DMS53 (cell line): ENCODE data around the gene RBM6.
"Not testable (repeated sequence)": the region's sequence is repeated elsewhere in the genome, so short reads cannot be mapped to it uniquely, and the experiment has no call there.

Experiments used
- DNase-seq: peaks from one replicate; lab custom pipeline; 2025; lab: John Stamatoyannopoulos, UW

The RBM6 gene

GRCh38 chr3:49939858-49940666 lies at the start of gene RBM6:
Gene RBM6, plus strand, starts transcription at chr3:49940150. Its CDS starts 22,492 bp downstream, at chr3:49962642.
- DNase-seq = peak; percentile 95

- DNase-seq = no peak
Measured at GRCh38 chr3:49895791-49896190, 44.2 kb upstream of the RBM6 start.

GRCh38 chr3:49896345-49896744 lies 43.6 kb upstream of the RBM6 start:
- DNase-seq = no peak

GRCh38 chr3:49898991-49899390 lies 41.0 kb upstream of the RBM6 start:
- DNase-seq = no peak

GRCh38 chr3:49899815-49900214 lies 40.1 kb upstream of the RBM6 start:
- DNase-seq = no peak

GRCh38 chr3:49900491-49901153 lies 39.3 kb upstream of the RBM6 start:
- DNase-seq = peak; percentile 87

GRCh38 chr3:49901366-49902339 lies 38.3 kb upstream of the RBM6 start:
- DNase-seq = peak; percentile 41

GRCh38 chr3:49902511-49903345 lies 37.2 kb upstream of the RBM6 start:
- peak; percentile 58 for DNase-seq

GRCh38 chr3:49903451-49904424 lies 36.2 kb upstream of the RBM6 start, which contains the start of gene MST1R:
Gene MST1R, minus strand, starts transcription at chr3:49903873. Its CDS starts 264 bp downstream, at chr3:49903609.
- DNase-seq = peak; percentile 92

- not testable (repeated sequence) for DNase-seq
Measured at GRCh38 chr3:49904448-49904847, 35.5 kb upstream of the RBM6 start.

GRCh38 chr3:49906073-49906743 lies 33.7 kb upstream of the RBM6 start:
- no peak for DNase-seq

- DNase-seq = no peak
Measured at GRCh38 chr3:49908373-49909199, 31.4 kb upstream of the RBM6 start.

GRCh38 chr3:49910409-49911123 lies 29.4 kb upstream of the RBM6 start:
- no peak for DNase-seq

- DNase-seq = no peak
Measured at GRCh38 chr3:49911124-49911420, 28.9 kb upstream of the RBM6 start.

GRCh38 chr3:49911611-49912010 lies 28.3 kb upstream of the RBM6 start:
- no peak for DNase-seq

GRCh38 chr3:49912881-49913281 lies 27.1 kb upstream of the RBM6 start:
- DNase-seq = peak; percentile 3

- no peak for DNase-seq
Measured at GRCh38 chr3:49914906-49915305, 25.0 kb upstream of the RBM6 start.

GRCh38 chr3:49916686-49917085 lies 23.3 kb upstream of the RBM6 start:
- DNase-seq = no peak
